Common myeloid progenitor, CD34-positive (primary cell): ENCODE measurements around the gene SLC9C1.

Experiments used
- CTCF ChIA-PET: fragments of 350-600 bp; sonication (Branson Sonifier 250); formaldehyde crosslinking; loops from one replicate; lab custom pipeline; 2021; ENCODE audit warnings: antibody characterized with exemption; lab: Charles Lee
- POLR2A ChIA-PET: fragments of 350-600 bp; sonication (Branson Sonifier 250); formaldehyde crosslinking; loops from one replicate; lab custom pipeline; 2021; ENCODE audit warnings: antibody characterized with exemption; lab: Charles Lee
- DNase-seq, 3 donors: peaks; one replicate each; pipeline versions ENCODE4 v3.0.0 to v3.0.0-alpha.2; 2013
- H3K27ac ChIP-seq, 2 experiments: 1 replicate in 1 of 2; 2 replicates in 1 of 2; pipeline ENCODE4 v1.7.0; 2013; ENCODE audit warnings: inconsistent platforms in 2 of 2, low read length in 2 of 2, mild to moderate bottlenecking in 2 of 2, low read depth in 1 of 2, moderate library complexity in 1 of 2; ENCODE audit not compliant: severe bottlenecking in 2 of 2, insufficient read depth in 1 of 2, poor library complexity in 1 of 2
- H3K27me3 ChIP-seq, 5 experiments: replicated peaks in 2 of 5; 1 replicate in 3 of 5; 2 replicates in 2 of 5; pipeline versions ENCODE4 v1.6.1 to v1.7.0; 2013; ENCODE audit warnings: low read length in 4 of 5, mild to moderate bottlenecking in 2 of 5, moderate library complexity in 2 of 5, inconsistent platforms in 1 of 5; ENCODE audit not compliant: insufficient read depth in 5 of 5, control insufficient read depth in 4 of 5
- H3K36me3 ChIP-seq, 4 experiments: 1 replicate in 2 of 4; 2 replicates in 2 of 4; pipeline versions ENCODE4 v1.6.1 to v1.7.0; 2013; ENCODE audit warnings: low read length in 3 of 4, control low read depth in 1 of 4, mild to moderate bottlenecking in 1 of 4; ENCODE audit not compliant: control insufficient read depth in 4 of 4, insufficient read depth in 4 of 4
- H3K4me1 ChIP-seq, 4 experiments: 1 replicate in 3 of 4; 2 replicates in 1 of 4; pipeline versions ENCODE4 v1.6.1 to v1.7.1; 2013; ENCODE audit warnings: low read length in 3 of 4, mild to moderate bottlenecking in 3 of 4, control low read depth in 1 of 4, inconsistent platforms in 1 of 4, moderate library complexity in 1 of 4; ENCODE audit not compliant: control insufficient read depth in 4 of 4, insufficient read depth in 4 of 4; ENCODE audit errors: control extremely low read depth in 1 of 4
- H3K4me3 ChIP-seq, 7 experiments: 1 replicate in 4 of 7; 2 replicates in 3 of 7; pipeline versions ENCODE4 v1.5.1 to v1.7.0; 2013; ENCODE audit warnings: mild to moderate bottlenecking in 7 of 7, low read length in 6 of 7, moderate library complexity in 6 of 7, inconsistent platforms in 2 of 7, low read depth in 2 of 7, control low read depth in 1 of 7; ENCODE audit not compliant: insufficient read depth in 4 of 7, control insufficient read depth in 1 of 7; ENCODE audit errors: extremely low read depth in 1 of 7
- H3K9me3 ChIP-seq, 5 experiments: 1 replicate in 4 of 5; 2 replicates in 1 of 5; pipeline versions ENCODE4 v1.6.1 to v1.7.1; 2013; ENCODE audit warnings: low read length in 4 of 5, mild to moderate bottlenecking in 2 of 5, inconsistent platforms in 1 of 5, low read depth in 1 of 5, moderate library complexity in 1 of 5; ENCODE audit not compliant: control insufficient read depth in 4 of 5, insufficient read depth in 2 of 5; ENCODE audit errors: control extremely low read depth in 1 of 5
- WGBS: methylation state at CpG from one replicate; pipeline ENCODE4 v1.1.5; 2013; ENCODE audit not compliant: insufficient coverage; 5-methylcytosine and 5-hydroxymethylcytosine counted together

Gene SLC9C1

DNA sequence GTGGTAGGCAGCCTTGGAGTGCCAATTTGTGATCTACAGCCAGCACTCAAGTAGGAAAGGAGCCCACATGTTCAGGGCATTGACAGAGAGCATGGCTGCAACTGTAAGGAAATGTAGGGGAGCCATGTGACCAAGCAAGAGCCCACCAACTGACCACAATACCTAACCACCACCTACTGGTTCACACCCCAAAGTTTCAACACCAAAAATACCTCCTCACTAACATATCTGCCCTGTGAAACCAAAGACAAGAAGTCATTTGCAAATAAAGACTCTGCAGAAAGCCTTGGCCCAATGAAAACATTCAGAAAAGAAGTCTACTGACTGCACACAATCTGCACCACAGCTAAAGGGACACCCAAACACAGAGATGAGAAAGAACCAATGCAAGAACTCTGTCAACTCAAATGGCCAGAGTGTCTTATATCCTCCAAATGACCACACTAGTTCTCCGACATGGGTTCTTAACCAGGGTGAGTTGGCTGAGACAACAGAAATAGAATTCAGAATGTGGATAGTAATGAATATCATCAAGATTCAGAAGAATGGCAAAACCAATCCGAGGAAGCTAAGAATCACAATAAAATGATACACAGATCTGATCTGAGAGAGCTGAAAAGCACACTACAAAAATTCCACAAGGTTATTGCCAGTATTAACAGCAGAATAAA lies 40.6 kb downstream of the SLC9C1 start:
- POLR2A ChIA-PET = no interaction called here
- no peak overlapping the region for H3K27ac ChIP-seq
- no peak for DNase-seq
- 100% methylated on average over 1 of the region's 2 CpGs for WGBS
- H3K36me3 ChIP-seq = no peaks in the 10 kb centered on the region
- CTCF ChIA-PET = interaction anchor here (1.0 kb wide), 1 partner anchor 21 kb away, joined by 3 read pairs; no protein-coding TSS in a partner anchor
- H3K27me3 ChIP-seq = no peaks in the 10 kb centered on the region
- H3K4me1 ChIP-seq = peaks cover 0 to 7% (median 0%) of the 10 kb centered on the region in 4 experiments
- peaks cover 4 to 24% (median 9%) of the 10 kb centered on the region in 5 experiments for H3K9me3 ChIP-seq
- no peak overlapping the region for H3K4me3 ChIP-seq

- Histone ChIP-seq H3K9me3 (peaks cover 0 to 4% (median 2%) of the 10 kb centered on the region in 5 experiments), H3K27ac (no peak overlapping the region), H3K4me3 (no peak overlapping the region), H3K36me3 (no peaks in the 10 kb centered on the region), H3K4me1 (peaks cover 0 to 9% (median 4%) of the 10 kb centered on the region in 4 experiments), H3K27me3 (no peaks in the 10 kb centered on the region)
- DNase-seq = no peak
- POLR2A ChIA-PET = no interaction called here
- CTCF ChIA-PET = interaction anchor here (0.9 to 1.6 kb wide), 2 partner anchors 9 to 19 kb away, joined by 3 to 5 read pairs; no protein-coding TSS in a partner anchor
- WGBS = 100% methylated on average over 2 of the region's 4 CpGs
Observed at GRCh38 chr3:112247900-112248299, 46.1 kb downstream of the SLC9C1 start.

DNA sequence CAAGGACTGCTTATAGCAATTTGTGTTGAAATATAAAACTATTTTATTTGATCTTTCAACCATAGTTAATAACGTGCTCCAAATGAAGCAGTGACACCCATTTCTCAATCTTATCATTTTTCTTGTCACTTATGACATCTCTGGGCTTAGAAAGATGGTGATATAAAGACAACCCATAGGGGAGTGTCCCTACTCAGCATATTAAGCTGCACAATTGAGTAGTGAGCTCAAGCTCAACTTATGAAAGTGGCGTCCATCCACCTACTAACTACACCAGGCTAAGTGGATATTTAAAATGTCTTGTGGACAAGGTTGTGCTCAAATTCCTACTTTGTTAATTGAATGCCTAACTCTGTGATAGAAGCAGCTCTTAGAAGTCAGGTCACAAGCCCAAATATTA lies 46.7 kb downstream of the SLC9C1 start:
- ChIA-PET CTCF (interaction anchor here (0.9 to 1.6 kb wide), 2 partner anchors 10 to 19 kb away, joined by 3 to 5 read pairs; no protein-coding TSS in a partner anchor), POLR2A (no interaction called here)
- H3K4me1 ChIP-seq = peaks cover 0 to 9% (median 4%) of the 10 kb centered on the region in 4 experiments
- H3K36me3 ChIP-seq = no peaks in the 10 kb centered on the region
- no peak for DNase-seq
- peaks cover 0 to 4% (median 2%) of the 10 kb centered on the region in 5 experiments for H3K9me3 ChIP-seq
- H3K4me3 ChIP-seq = no peak overlapping the region
- H3K27me3 ChIP-seq = no peaks in the 10 kb centered on the region
- WGBS = no CpG with 5 or more reads among the region's 2 CpGs
- H3K27ac ChIP-seq = no peak overlapping the region

DNA sequence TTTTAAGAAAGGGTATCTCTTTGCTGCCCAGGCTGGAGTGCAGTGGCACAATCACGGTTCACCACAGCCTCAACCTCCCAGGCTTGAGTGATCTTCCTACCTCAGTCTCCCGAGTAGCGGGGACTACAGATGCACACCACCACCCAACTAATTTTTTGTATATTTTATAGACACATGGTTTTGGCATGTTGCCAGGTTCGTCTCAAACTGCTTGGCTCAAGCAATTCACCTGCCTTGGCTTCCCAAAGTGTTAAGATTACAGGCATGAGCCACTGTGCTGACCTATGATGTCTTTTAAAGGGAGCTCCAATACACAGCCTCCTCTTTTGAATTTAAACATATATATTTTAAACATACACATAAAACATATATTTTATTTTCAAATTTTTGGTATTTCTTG lies 60.9 kb downstream of the SLC9C1 start:
- Histone ChIP-seq H3K36me3 (no peaks in the 10 kb centered on the region), H3K9me3 (peaks cover 0 to 2% (median 0%) of the 10 kb centered on the region in 5 experiments), H3K4me1 (no peaks in the 10 kb centered on the region), H3K27ac (no peak overlapping the region), H3K27me3 (no peaks in the 10 kb centered on the region), H3K4me3 (no peak overlapping the region)
- ChIA-PET POLR2A (no interaction called here), CTCF (no interaction called here)
- WGBS = 80% methylated on average over 1 of the region's 4 CpGs
- DNase-seq = no peak

DNA sequence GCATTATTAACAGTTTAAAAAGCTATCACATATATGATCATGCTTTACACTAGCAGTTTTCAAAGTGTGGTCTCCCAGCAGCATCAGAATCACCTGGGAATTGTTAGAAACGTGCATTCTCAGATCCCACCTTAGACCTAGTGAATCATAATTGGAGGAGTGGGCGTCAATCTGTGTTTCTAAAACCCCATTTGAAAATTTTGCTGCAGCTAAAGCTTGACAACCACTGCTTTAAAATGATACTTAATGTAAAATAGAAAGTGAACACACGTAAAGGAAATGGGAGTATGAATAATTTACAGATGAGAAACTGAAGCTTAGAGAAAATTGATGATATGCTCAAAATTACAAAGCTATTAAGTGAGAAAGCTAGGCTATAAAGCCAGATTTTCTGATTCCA lies 62.3 kb downstream of the SLC9C1 start:
- Histone ChIP-seq H3K9me3 (peaks cover 0 to 2% (median 0%) of the 10 kb centered on the region in 5 experiments), H3K36me3 (no peaks in the 10 kb centered on the region), H3K27me3 (no peaks in the 10 kb centered on the region), H3K4me3 (no peak overlapping the region), H3K27ac (no peak overlapping the region), H3K4me1 (no peaks in the 10 kb centered on the region)
- WGBS = 100% methylated on average over 2 of the region's 3 CpGs
- ChIA-PET POLR2A (no interaction called here), CTCF (interaction anchor here (0.6 kb wide), 1 partner anchor 96 kb away, joined by 3 read pairs; no protein-coding TSS in a partner anchor)
- no peak for DNase-seq

DNA sequence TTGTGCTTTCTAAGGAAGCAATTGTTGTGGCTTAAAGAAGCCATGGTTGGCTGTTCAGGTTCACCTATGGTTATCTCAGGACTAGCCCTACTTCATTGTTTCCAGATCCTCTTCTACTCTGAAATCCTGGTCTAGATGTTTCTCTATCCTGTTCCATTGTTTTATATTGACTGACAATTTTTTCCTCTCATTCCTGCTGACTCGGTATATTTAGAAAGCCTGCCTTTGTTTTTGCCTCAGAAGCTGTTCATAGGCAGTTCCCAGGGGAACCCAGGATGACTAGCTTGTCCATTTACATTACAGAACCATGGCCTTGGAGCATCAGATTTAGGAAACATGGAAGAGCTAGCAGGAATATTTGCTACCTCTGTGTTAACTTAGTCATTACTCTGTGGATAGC lies 64.0 kb downstream of the SLC9C1 start:
- Histone ChIP-seq H3K4me1 (no peaks in the 10 kb centered on the region), H3K4me3 (no peak overlapping the region), H3K9me3 (peaks cover 0 to 13% (median 2%) of the 10 kb centered on the region in 5 experiments), H3K27ac (no peak overlapping the region), H3K27me3 (no peaks in the 10 kb centered on the region), H3K36me3 (no peaks in the 10 kb centered on the region)
- POLR2A ChIA-PET = no interaction called here
- WGBS = no CpG with 5 or more reads among the region's 1 CpG
- CTCF ChIA-PET = interaction anchor here (1.4 kb wide), 1 partner anchor 12 kb away, joined by 3 read pairs; no protein-coding TSS in a partner anchor
- DNase-seq = no peak

- Histone ChIP-seq H3K4me1 (no peaks in the 10 kb centered on the region), H3K27me3 (no peaks in the 10 kb centered on the region), H3K4me3 (no peak overlapping the region), H3K27ac (no peak overlapping the region), H3K9me3 (peaks cover 0 to 22% (median 4%) of the 10 kb centered on the region in 5 experiments), H3K36me3 (no peaks in the 10 kb centered on the region)
- POLR2A ChIA-PET = no interaction called here
- DNase-seq = no peak
- no CpG with 5 or more reads among the region's 1 CpG for WGBS
- CTCF ChIA-PET = no interaction called here
Observed at GRCh38 chr3:112228786-112229185, 65.2 kb downstream of the SLC9C1 start.
